ENCODE measurements around the gene TTC16.

Gene TTC16

DNA sequence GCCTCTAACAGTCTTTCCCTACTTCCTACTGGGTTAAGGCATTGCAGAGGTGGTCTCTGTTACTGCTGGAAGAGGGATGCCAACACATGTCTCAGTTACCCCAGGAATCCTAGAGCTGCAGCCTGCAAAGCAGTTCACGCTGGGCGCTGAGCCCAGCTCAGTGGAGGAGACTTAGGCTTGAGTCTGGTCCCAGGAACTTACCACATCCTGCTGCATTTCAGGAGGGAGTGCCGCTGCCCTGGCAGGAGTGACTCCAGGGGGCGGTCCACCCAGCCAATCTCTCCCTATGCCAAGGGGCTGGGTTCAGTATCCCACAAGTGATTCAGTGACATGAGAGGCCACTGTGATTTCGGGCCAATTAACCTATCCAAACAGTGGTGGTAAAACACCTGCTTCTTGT is 7.6 kb downstream of the TTC16 start:
- no peak overlapping the region for H3K4me3 ChIP-seq (ENCODE audit: low read depth, low read length)
- TF ChIP-seq, protein P1, sequence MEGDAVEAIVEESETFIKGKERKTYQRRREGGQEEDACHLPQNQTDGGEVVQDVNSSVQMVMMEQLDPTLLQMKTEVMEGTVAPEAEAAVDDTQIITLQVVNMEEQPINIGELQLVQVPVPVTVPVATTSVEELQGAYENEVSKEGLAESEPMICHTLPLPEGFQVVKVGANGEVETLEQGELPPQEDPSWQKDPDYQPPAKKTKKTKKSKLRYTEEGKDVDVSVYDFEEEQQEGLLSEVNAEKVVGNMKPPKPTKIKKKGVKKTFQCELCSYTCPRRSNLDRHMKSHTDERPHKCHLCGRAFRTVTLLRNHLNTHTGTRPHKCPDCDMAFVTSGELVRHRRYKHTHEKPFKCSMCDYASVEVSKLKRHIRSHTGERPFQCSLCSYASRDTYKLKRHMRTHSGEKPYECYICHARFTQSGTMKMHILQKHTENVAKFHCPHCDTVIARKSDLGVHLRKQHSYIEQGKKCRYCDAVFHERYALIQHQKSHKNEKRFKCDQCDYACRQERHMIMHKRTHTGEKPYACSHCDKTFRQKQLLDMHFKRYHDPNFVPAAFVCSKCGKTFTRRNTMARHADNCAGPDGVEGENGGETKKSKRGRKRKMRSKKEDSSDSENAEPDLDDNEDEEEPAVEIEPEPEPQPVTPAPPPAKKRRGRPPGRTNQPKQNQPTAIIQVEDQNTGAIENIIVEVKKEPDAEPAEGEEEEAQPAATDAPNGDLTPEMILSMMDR (conservative IDR thresholded peaks at IDR 0.05; ENCODE audit: low read depth, low read length): no peak
- peak; percentile 35 for DNase-seq (ENCODE audit: low read depth)

DNA sequence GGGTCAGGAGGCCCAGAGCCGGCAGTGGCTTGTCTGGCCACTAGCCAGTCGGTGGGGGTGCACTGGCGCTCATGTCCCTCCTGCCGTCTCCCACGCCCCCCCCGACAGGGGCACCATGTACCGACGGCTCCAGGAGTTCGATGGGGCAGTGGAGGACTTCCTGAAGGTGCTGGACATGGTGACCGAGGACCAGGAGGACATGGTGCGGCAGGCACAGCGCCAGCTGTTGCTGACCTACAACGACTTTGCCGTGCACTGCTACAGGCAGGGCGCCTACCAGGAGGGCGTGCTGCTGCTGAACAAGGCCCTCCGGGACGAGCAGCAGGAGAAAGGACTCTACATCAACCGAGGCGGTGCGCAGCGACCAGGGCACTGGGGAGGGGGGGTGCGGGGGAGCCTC is 8.1 kb downstream of the TTC16 start:
- TF ChIP-seq, protein P1 (conservative IDR thresholded peaks at IDR 0.05; ENCODE audit: low read depth, low read length): no peak
- no peak for DNase-seq (ENCODE audit: low read depth)
- H3K4me3 ChIP-seq (ENCODE audit: low read depth, low read length): no peak overlapping the region

DNA sequence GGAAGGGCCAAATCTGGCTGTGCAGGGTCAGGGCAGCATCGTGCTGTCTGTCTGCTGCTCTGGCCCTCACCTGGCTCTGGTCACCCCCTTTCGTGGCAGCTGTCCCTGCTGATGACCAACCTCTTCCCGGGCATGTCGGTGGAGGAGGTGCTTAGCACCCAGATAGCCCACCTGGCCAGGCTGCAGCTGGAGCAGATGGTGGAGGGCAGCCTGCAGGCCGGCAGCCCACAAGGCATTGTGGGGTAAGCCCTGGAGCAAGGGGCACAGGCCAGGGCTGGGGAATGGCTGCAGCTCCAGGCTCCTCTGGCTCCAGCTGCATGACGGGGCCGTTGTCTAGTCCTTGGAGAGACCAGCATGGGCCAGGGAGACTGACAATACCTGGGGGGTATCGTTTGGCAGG is 11.0 kb downstream of the TTC16 start:
- TF ChIP-seq, protein P1 (conservative IDR thresholded peaks at IDR 0.05; ENCODE audit: low read depth, low read length): no peak
- no peak overlapping the region for H3K4me3 ChIP-seq (ENCODE audit: low read depth, low read length)
- DNase-seq (ENCODE audit: low read depth): no peak

DNA sequence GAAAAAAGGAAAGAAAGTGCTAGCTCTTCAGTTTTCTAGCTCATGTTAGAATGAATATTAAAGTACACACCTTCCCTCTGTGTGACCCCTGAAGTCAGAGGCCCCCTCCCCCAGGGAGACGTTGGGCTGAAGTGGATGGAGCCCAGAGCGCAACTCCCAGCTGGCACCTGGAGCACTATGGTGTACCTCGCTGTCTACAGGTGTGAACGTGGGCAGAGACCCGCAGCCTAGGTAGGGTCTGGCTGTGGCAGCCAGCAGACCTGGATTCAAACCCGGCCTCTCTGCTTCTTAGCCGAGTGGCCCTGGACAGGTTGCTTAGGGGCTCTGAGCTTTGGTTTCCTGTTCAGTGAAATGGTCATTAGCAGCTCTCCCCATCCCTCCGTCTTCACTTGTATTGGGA is 12.9 kb downstream of the TTC16 start:
- no peak overlapping the region for H3K4me3 ChIP-seq (ENCODE audit: low read depth, low read length)
- TF ChIP-seq, protein P1 (conservative IDR thresholded peaks at IDR 0.05; ENCODE audit: low read depth, low read length): no peak
- DNase-seq (ENCODE audit: low read depth): no peak

DNA sequence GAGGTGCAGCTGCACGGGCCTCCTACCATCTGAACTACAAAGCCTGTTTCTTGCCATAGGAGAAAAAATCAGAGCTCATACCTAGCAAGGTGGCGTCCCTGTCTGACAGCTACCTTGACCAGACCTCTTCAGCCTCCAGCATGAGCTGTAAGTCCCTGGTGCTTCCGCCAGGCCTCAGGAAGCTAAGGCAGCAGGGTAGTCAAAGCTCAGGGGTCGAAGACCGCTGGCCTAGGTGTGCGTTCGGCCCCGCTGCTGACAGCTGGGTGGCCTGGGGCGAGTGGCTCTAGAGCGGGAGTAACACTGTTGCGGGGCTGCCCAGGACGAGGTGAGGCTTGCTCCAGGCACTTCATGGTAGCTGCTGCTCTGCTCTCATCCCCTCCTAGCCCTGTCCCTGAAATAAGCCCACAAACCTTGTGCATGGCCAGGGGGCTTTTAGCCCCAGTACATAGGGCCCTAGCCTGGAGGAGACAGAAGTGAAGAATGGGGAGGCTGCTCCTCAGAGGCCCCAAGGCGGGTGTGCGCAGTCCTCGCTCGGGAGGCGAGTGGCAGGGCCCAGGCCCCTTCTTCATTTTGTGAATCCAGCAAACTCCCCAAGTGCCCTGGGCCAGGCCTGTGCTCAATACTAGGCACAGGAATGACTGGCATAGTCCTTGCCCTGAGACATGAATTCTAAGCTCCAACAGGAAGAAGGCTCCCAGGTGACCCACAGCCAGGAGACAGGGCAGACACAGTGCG is 13.8 kb downstream of the TTC16 start:
- no peak for DNase-seq (ENCODE audit: low read depth)
- H3K4me3 ChIP-seq (ENCODE audit: low read depth, low read length): no peak overlapping the region
- TF ChIP-seq, protein P1 (conservative IDR thresholded peaks at IDR 0.05; ENCODE audit: low read depth, low read length): no peak

DNA sequence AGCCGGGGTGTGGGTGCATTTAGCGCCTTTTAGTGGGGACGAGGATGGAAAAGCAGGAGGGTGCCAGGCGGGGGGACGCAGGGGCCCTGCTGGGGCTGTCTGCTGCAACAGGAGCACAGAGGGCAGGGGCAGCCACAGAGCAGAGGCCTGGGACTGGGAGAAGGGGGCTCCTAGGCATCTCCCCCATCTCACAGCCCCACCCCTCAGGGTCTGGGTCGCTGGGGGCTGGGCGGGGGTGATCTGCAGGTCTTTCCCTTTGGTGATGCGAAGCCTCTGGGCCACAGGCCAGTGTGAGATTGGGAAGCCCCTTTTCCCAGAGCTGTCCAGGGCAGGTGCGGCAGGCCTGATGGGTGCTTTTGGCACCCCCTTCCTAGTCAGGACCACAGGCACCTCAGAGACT is 14.4 kb downstream of the TTC16 start:
- TF ChIP-seq, protein P1 (conservative IDR thresholded peaks at IDR 0.05; ENCODE audit: low read depth, low read length): no peak
- H3K4me3 ChIP-seq (ENCODE audit: low read depth, low read length): no peak overlapping the region
- DNase-seq (ENCODE audit: low read depth): no peak

DNA sequence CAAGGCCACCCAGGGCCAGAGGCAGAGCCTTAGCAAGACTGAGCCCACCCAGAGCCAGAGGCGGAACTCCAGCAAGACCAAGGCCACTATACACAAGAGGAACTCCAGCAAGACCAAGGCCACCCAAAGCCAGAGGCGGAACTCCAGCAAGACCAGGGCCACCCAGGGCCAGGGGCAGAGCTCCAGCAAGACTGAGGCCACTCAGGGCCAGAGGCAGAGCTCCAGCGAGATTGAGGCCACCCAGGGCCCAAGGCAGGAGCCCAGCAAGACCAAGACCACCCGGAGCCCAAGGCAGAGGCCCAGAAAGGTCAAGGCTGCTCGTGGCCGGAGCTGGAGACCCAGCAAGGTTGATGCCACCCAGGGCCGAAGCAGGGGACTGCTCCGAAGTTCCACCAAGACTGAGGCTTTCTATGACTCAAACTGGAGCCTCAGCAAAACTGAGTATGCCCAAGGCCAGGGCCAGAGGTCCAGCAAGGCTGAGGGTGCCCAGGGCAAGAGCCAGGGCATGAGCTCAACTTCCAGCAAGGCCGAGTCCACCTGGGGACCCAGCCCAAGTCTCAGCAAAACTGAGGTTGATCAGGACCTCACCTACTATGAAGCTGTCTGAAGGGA is 15.0 kb downstream of the TTC16 start:
- no peak overlapping the region for H3K4me3 ChIP-seq (ENCODE audit: low read depth, low read length)
- TF ChIP-seq, protein P1 (conservative IDR thresholded peaks at IDR 0.05; ENCODE audit: low read depth, low read length): no peak
- no peak for DNase-seq (ENCODE audit: low read depth)

Data from choroid plexus epithelial cell (primary cell).